Stimulated activated effector memory CD8-positive, alpha-beta T cell treated with anti-CD3 and anti-CD28 coated beads, Interleukin-12 subunit alpha, Interleukin-12 subunit beta, amount 100 ng/mL, for 72 hours (primary cell): Measurements from ENCODE around the gene LRRC3B.

Experiments used
- ATAC-seq: fragments of 150-1000 bp; cut with Tn5 transposase; 2 replicates; pipeline ENCODE4 v1.10.0; 2021
- DNase-seq, 2 donors: peaks; one replicate each; pipeline ENCODE4 v3.0.0; 2021 to 2022; ENCODE audit warnings: low spot score in 2 of 2
- H3K27ac Mint-ChIP-seq: one replicate; pipeline ENCODE4 v1.8.0; 2022; ENCODE audit warnings: mild to moderate bottlenecking, mixed read lengths
- H3K36me3 Mint-ChIP-seq: one replicate; pipeline ENCODE4 v1.8.0; 2022; ENCODE audit warnings: mild to moderate bottlenecking, mixed read lengths
- H3K4me1 Mint-ChIP-seq: one replicate; pipeline ENCODE4 v1.8.0; 2022; ENCODE audit warnings: mixed read lengths
- H3K4me3 Mint-ChIP-seq: one replicate; pipeline ENCODE4 v1.8.0; 2022; ENCODE audit warnings: mild to moderate bottlenecking, mixed read lengths
- H3K9me3 Mint-ChIP-seq: one replicate; pipeline ENCODE4 v1.8.0; 2022; ENCODE audit warnings: mixed read lengths

The LRRC3B gene

GRCh38 chr3:26714485-26714884 lies 91.9 kb downstream of the LRRC3B start:
- Mint-ChIP-seq H3K36me3 (no peaks in the 10 kb centered on the region), H3K4me1 (no peaks in the 10 kb centered on the region), H3K9me3 (peaks cover 2% of the 10 kb centered on the region), H3K4me3 (no peak overlapping the region), H3K27ac (no peak overlapping the region)
- DNase-seq: no peak
- ATAC-seq: no peak

- ATAC-seq (no peak), DNase-seq (no peak)
- Mint-ChIP-seq H3K4me3 (no peak overlapping the region), H3K4me1 (no peaks in the 10 kb centered on the region), H3K9me3 (peaks cover 4% of the 10 kb centered on the region), H3K36me3 (no peaks in the 10 kb centered on the region), H3K27ac (no peak overlapping the region)
Measured at GRCh38 chr3:26715431-26715830, 92.9 kb downstream of the LRRC3B start.

- no peak overlapping the region for H3K4me3 Mint-ChIP-seq
- no peak for DNase-seq
- no peaks in the 10 kb centered on the region for H3K36me3 Mint-ChIP-seq
- H3K4me1 Mint-ChIP-seq: no peaks in the 10 kb centered on the region
- H3K9me3 Mint-ChIP-seq: peaks cover 4% of the 10 kb centered on the region
- ATAC-seq: no peak
- H3K27ac Mint-ChIP-seq: no peak overlapping the region
Measured at GRCh38 chr3:26718315-26718714, 95.7 kb downstream of the LRRC3B start.

GRCh38 chr3:26719134-26719533 lies 96.6 kb downstream of the LRRC3B start:
- ATAC-seq: no peak
- no peak overlapping the region for H3K27ac Mint-ChIP-seq
- peaks cover 4% of the 10 kb centered on the region for H3K9me3 Mint-ChIP-seq
- H3K36me3 Mint-ChIP-seq: no peaks in the 10 kb centered on the region
- H3K4me3 Mint-ChIP-seq: no peak overlapping the region
- H3K4me1 Mint-ChIP-seq: no peaks in the 10 kb centered on the region
- no peak for DNase-seq

GRCh38 chr3:26721047-26721446 lies 98.5 kb downstream of the LRRC3B start:
- peaks cover 4% of the 10 kb centered on the region for H3K9me3 Mint-ChIP-seq

GRCh38 chr3:26731843-26732242 lies 109.3 kb downstream of the LRRC3B start:
- H3K36me3 Mint-ChIP-seq: no peaks in the 10 kb centered on the region
- ATAC-seq: no peak
- H3K27ac Mint-ChIP-seq: no peak overlapping the region
- H3K4me1 Mint-ChIP-seq: no peaks in the 10 kb centered on the region
- H3K4me3 Mint-ChIP-seq: no peak overlapping the region
- DNase-seq: no peak
- H3K9me3 Mint-ChIP-seq: peaks cover under 1% of the 10 kb centered on the region

More at GRCh38 chr3:26721047-26721446, 98.5 kb downstream of the LRRC3B start:
- no peak for DNase-seq
- Mint-ChIP-seq H3K4me3 (no peak overlapping the region), H3K27ac (no peak overlapping the region), H3K36me3 (no peaks in the 10 kb centered on the region), H3K4me1 (no peaks in the 10 kb centered on the region)
- ATAC-seq: no peak

- Mint-ChIP-seq H3K9me3 (peaks cover 3% of the 10 kb centered on the region), H3K27ac (no peak overlapping the region), H3K4me3 (no peak overlapping the region), H3K36me3 (no peaks in the 10 kb centered on the region), H3K4me1 (no peaks in the 10 kb centered on the region)
- ATAC-seq: no peak
- no peak for DNase-seq
Measured at GRCh38 chr3:26750263-26750662, 127.7 kb downstream of the LRRC3B start.

- no peaks in the 10 kb centered on the region for H3K36me3 Mint-ChIP-seq
- no peak overlapping the region for H3K4me3 Mint-ChIP-seq
- peaks cover 4% of the 10 kb centered on the region for H3K9me3 Mint-ChIP-seq
- ATAC-seq (no peak), DNase-seq (no peak)
- no peaks in the 10 kb centered on the region for H3K4me1 Mint-ChIP-seq
- no peak overlapping the region for H3K27ac Mint-ChIP-seq
Measured at GRCh38 chr3:26752466-26752865, 129.9 kb downstream of the LRRC3B start.

GRCh38 chr3:26753095-26753494 lies 130.5 kb downstream of the LRRC3B start:
- no peaks in the 10 kb centered on the region for H3K4me1 Mint-ChIP-seq
- peaks cover 4% of the 10 kb centered on the region for H3K9me3 Mint-ChIP-seq
- H3K27ac Mint-ChIP-seq: no peak overlapping the region
- DNase-seq (no peak), ATAC-seq (no peak)
- no peaks in the 10 kb centered on the region for H3K36me3 Mint-ChIP-seq
- no peak overlapping the region for H3K4me3 Mint-ChIP-seq

- Mint-ChIP-seq H3K4me3 (no peak overlapping the region), H3K9me3 (peaks cover 8% of the 10 kb centered on the region), H3K36me3 (no peaks in the 10 kb centered on the region), H3K27ac (no peak overlapping the region), H3K4me1 (no peaks in the 10 kb centered on the region)
- DNase-seq (no peak), ATAC-seq (no peak)
Measured at GRCh38 chr3:26757978-26758377, 135.4 kb downstream of the LRRC3B start.
